ENCODE results near the gene CSNK1A1.
"Not testable (repeated sequence)": the region's sequence is repeated elsewhere in the genome, so short reads cannot be mapped to it uniquely, and the experiment has no call there.

Gene CSNK1A1

GRCh38 chr5:149551227-149552037 is at the start of gene CSNK1A1:
Gene CSNK1A1, minus strand, starts transcription at chr5:149551439. Its CDS starts 475 bp downstream, at chr5:149550964.
- peak; percentile 98 for DNase-seq (ENCODE audit: low spot score)

- no peak for DNase-seq (ENCODE audit: low spot score)
These were observed 49.7 kb upstream of the CSNK1A1 start for GRCh38 chr5:149600932-149601331.

DNA sequence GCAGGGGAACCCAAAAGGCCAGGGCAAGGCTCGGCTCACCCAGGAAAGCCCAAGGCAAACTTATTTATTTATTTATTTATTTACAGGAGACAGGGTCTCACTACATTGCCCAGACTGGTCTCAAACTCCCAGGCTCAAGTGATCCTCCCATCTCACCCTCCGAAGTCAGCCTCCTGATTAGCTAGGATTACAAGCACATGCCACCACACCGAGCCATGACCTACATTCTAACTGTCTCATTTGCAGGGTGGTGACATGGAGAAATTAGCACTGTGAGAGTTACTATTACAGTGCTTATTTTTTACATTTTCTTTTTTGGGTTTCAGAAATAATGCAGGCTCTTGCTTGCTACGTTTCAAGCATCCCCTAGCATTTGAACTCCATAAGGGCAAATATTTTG is 48.1 kb upstream of the CSNK1A1 start:
- no peak for DNase-seq (ENCODE audit: low spot score)

DNA sequence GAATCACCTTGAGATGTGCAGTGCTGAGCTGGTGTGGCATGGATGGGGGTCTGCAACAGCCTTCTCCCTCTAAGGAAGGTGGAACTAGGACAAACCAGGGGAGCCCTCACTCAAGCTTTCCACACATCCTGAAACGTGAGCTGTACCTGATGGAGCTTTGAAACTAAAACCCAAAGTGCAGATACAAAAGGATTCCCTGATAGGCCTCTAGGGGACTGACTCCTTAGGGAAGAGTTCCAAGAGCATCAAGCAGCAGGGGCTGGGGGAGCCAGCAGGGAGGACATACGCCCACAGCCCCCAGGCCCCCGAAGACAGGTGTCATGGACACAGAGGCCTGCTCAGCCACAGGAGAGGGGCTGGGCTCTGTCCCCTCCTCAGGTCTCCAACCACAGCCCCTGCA is 47.7 kb upstream of the CSNK1A1 start:
- no peak for DNase-seq (ENCODE audit: low spot score)

GRCh38 chr5:149598234-149598633 is 47.0 kb upstream of the CSNK1A1 start:
- DNase-seq (ENCODE audit: low spot score) = not testable (repeated sequence)

DNA sequence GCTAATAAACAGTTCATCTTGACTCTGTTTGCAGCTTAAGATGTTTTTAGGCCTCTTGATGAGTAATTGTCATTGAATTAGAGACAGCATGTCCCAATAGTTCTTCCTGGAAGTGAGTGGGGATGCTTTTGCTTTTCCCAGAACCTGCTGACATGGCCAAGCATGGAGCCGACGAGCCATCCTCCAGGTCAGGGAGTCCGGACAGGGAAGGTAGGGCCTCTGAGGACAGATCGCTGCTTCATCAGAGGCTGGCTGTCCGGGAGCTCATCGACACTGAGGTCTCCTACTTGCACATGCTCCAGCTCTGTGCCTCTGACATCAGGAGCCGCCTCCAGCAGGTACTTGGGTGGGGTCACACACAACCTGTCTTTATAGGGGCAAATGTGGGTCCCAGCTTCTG is 46.4 kb upstream of the CSNK1A1 start:
- no peak for DNase-seq (ENCODE audit: low spot score)

GRCh38 chr5:149596712-149597111 is 45.5 kb upstream of the CSNK1A1 start:
- no peak for DNase-seq (ENCODE audit: low spot score)

DNA sequence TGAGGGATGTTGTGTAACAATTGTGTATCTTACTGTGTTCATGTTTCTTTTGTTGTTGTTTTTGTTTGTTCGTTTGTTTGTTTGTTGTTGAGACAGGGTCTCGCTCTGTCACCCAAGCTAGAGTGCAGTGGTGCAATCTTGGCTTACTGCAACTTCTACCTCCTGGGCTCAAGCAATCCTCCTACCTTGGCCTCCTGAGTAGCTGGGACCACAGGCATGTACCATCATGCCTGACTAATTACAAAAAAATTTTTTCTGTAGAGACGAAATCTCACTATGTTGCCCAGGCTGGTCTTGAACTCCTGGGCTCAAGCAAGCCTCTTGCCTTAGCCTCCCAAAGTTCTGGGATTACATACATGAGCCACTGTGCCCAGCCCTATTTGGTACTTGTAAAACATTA is 43.9 kb upstream of the CSNK1A1 start:
- not testable (repeated sequence) for DNase-seq (ENCODE audit: low spot score)

- no peak for DNase-seq (ENCODE audit: low spot score)
These were observed 43.1 kb upstream of the CSNK1A1 start for GRCh38 chr5:149594206-149594895.

DNA sequence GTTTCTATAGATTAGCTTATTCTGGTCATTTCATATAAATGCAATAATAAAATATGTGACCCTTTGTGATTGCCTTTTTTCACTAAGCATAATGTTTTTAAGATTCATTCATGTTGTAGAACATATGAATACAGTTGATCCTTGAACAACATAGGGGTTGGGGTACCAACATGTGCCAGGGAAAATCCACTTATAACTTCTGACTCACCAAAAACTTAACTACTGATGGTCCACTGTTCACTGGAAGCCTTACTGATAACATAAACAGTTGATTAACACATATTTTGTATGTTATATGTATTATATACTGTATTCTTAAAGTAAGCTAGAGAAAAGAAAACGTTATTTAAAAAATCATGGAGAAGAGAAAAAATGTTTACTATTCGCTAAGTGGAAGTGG is 42.1 kb upstream of the CSNK1A1 start:
- DNase-seq (ENCODE audit: low spot score) = no peak

DNA sequence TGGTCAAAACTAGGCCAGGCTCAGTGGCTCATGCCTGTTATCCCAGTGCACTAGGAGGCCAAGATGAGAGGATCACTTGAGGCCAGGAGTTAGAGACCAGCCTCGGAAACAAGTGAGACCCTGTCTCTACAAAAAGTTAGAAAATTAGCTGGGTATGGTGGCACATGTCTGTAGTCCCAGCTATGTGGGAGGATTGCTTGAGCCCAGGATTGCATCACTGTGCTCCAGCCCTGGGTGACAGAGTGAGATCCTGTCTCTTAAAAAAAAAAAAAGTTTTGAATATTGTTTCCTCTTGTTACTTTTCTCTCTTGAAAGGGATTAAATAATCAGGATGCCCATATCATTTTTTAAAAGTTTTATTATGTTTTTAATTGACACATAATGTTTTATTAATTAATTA is 37.7 kb upstream of the CSNK1A1 start:
- no peak for DNase-seq (ENCODE audit: low spot score)

GRCh38 chr5:149586708-149587318 is 35.6 kb upstream of the CSNK1A1 start:
- DNase-seq (ENCODE audit: low spot score) = no peak

GRCh38 chr5:149585910-149586309 is 34.7 kb upstream of the CSNK1A1 start:
- DNase-seq (ENCODE audit: low spot score) = no peak

- no peak for DNase-seq (ENCODE audit: low spot score)
These were observed 32.9 kb upstream of the CSNK1A1 start for GRCh38 chr5:149584121-149584520.

GRCh38 chr5:149583394-149583793 is 32.2 kb upstream of the CSNK1A1 start:
- DNase-seq (ENCODE audit: low spot score) = no peak

- DNase-seq (ENCODE audit: low spot score) = no peak
These were observed 30.9 kb upstream of the CSNK1A1 start for GRCh38 chr5:149581931-149582768.

GRCh38 chr5:149581192-149581861 is 30.1 kb upstream of the CSNK1A1 start, which contains the start of gene ARHGEF37:
Gene ARHGEF37, plus strand, starts transcription at chr5:149581498. Its CDS starts 16,272 bp downstream, at chr5:149597770.
- DNase-seq (ENCODE audit: low spot score) = peak; percentile 17

DNA sequence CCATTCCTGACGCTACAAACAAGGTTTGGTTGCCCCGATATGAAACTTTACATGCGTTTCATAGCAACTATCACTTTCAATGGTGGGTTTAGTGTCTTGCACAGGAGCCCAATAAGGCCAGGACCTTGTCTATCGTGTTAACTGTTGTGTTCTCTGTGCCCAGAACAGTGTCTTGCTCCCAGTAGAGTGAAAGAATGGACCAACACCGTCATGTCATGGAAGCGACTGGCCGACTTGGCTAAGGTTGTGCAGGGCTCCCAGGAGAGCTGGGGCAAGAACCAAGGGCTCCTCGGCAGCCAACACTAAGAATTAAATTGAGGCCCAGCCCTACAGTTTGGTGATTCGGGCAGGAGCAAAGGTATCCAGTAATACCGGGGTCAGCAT is 29.6 kb upstream of the CSNK1A1 start:
- no peak for DNase-seq (ENCODE audit: low spot score)

GRCh38 chr5:149578896-149579295 is 27.7 kb upstream of the CSNK1A1 start:
- DNase-seq (ENCODE audit: low spot score) = no peak

GRCh38 chr5:149576021-149576420 is 24.8 kb upstream of the CSNK1A1 start:
- no peak for DNase-seq (ENCODE audit: low spot score)

GRCh38 chr5:149575131-149575530 is 23.9 kb upstream of the CSNK1A1 start:
- no peak for DNase-seq (ENCODE audit: low spot score)
